ENCODE data around the gene TRPM8.

GRCh38 chr2:233905945-233906344 lies 11.2 kb upstream of the TRPM8 start:
- TF ChIP-seq EZH2 (IDR thresholded peaks at IDR 0.05) (no peak), FOXP2 (optimal IDR thresholded peaks at IDR 0.05; ENCODE audit: control extremely low read depth, extremely low read length, insufficient read depth) (no peak), POLR2AphosphoS5 (IDR thresholded peaks at IDR 0.05; ENCODE audit: borderline replicate concordance, low read depth, low read length) (no peak)
